Right lobe of liver (tissue), 6 donors: ENCODE results near the gene TRHDE. TPM values are rescaled to one million over a fixed set of nuclear protein-coding genes. Genes with fewer than 3 reads are reported as not detected.
"Not testable (repeated sequence)": the region's sequence is repeated elsewhere in the genome, so short reads cannot be mapped to it uniquely, and the experiment has no call there.

Experiments
- ATAC-seq, 4 donors: fragments of 200-7000 bp; cut with Tn5 transposase; one replicate each; pipeline ENCODE4 v1.9.1; 2020; ENCODE audit warnings: mild to moderate bottlenecking in 4 of 4, moderate library complexity in 4 of 4
- DNase-seq, 3 donors: peaks; one replicate each; pipeline ENCODE4 v3.0.0-alpha.2; 2020
- H3K27ac ChIP-seq, 3 donors: fragments of 200-600 bp; one replicate each; pipeline ENCODE4 v1.8.0; 2022
- H3K27me3 ChIP-seq, 2 donors: fragments of 200-600 bp; one replicate each; pipeline ENCODE4 v1.8.0; 2022
- H3K36me3 ChIP-seq, 4 donors: fragments of 200-600 bp; sonication (generic) in 1 of 4; one replicate each; pipeline versions ENCODE4 v1.5.1 to v1.8.0; 2017 to 2022; ENCODE audit warnings: control low read depth in 1 of 4
- H3K4me1 ChIP-seq, 4 donors: fragments of 200-600 bp; sonication (generic) in 1 of 4; one replicate each; pipeline versions ENCODE4 v1.5.1 to v1.8.0; 2017 to 2022; ENCODE audit warnings: control low read depth in 1 of 4
- H3K4me3 ChIP-seq, 3 donors: fragments of 200-600 bp; one replicate each; pipeline ENCODE4 v1.8.0; 2022
- H3K9me3 ChIP-seq, 4 donors: fragments of 200-600 bp; sonication (generic) in 1 of 4; one replicate each; pipeline versions ENCODE4 v1.5.1 to v1.8.0; 2017 to 2022; ENCODE audit warnings: control low read depth in 1 of 4
- CTCF ChIP-seq, 4 donors: fragments of 200-600 bp in 3 of 4; fragments of 450-650 bp in 1 of 4; IDR thresholded peaks; one replicate each; pipeline versions ENCODE4 v1.5.1 to v1.8.0; 2016 to 2022; ENCODE audit warnings: antibody characterized with exemption in 4 of 4, mild to moderate bottlenecking in 2 of 4
- POLR2A ChIP-seq: fragments of 450-650 bp; IDR thresholded peaks from one replicate; pipeline ENCODE4 v1.6.1; 2017; ENCODE audit warnings: antibody characterized with exemption, mild to moderate bottlenecking
- WGBS: methylation state at CpG from one replicate; pipeline ENCODE4 v1.1.6; 2018; ENCODE audit warnings: low coverage, low lambda C conversion rate; ENCODE audit not compliant: insufficient coverage; ENCODE audit errors: missing lambda C conversion rate; 5-methylcytosine and 5-hydroxymethylcytosine counted together
- intact Hi-C, 2 donors: fragments of 100-400 bp; cut with DNase I; formaldehyde crosslinking; loops; one replicate each; pipeline versions ENCODE4 v1.11.2 to v1.14.1; 2022
- total RNA-seq, 6 experiments: library from RNA; depleted of rRNA in 2 of 6; stranded (reverse); fragments of >200 nt in 2 of 6; fragmentation: NEBNext Ultra II Directional in 3 of 6; extraction: Animal tissue kit (Norgen Biotek cat#: 25700) in 3 of 6; gene quantifications; one replicate each; pipeline versions ENCODE4 v1.1.0 to v1.2.4, GENCODE V29; 2016 to 2023
- donor health status: DM: no; HTN: yes; CAD: no.
- donor health status: DM: no; HTN: no; CAD: no.
- donor health status: DM: no; HTN: no; CAD: no.
- donor health status: DM: no; HTN: yes; CAD: no.
- donor health status: DM: no; HTN: yes; CAD: no.

The TRHDE gene
- total RNA-seq, 6 experiments from 2014 or later = 0.10 to 4.3 (median 0.90) TPM

GRCh38 chr12:72684491-72684890 lies 412.3 kb downstream of the TRHDE start:
- WGBS = 93% methylated on average over 4 of the region's 4 CpGs
- TF ChIP-seq POLR2A = no peak
- TF ChIP-seq CTCF (IDR thresholded peaks at IDR 0.05) = no peak
- H3K27me3 ChIP-seq = no peaks in the 10 kb centered on the region
- ATAC-seq (no peak), DNase-seq (no peak)
- H3K27ac ChIP-seq = no peak overlapping the region
- no peak overlapping the region for H3K4me3 ChIP-seq
- no peaks in the 10 kb centered on the region for H3K9me3 ChIP-seq
- intact Hi-C loops = no loop called here
- no peaks in the 10 kb centered on the region for H3K36me3 ChIP-seq
- H3K4me1 ChIP-seq = no peaks in the 10 kb centered on the region

GRCh38 chr12:72692338-72692737 lies 420.2 kb downstream of the TRHDE start:
- Histone ChIP-seq H3K36me3 (no peaks in the 10 kb centered on the region), H3K27ac (no peak overlapping the region), H3K4me1 (no peaks in the 10 kb centered on the region), H3K4me3 (no peak overlapping the region), H3K9me3 (no peaks in the 10 kb centered on the region), H3K27me3 (no peaks in the 10 kb centered on the region)
- DNase-seq (no peak), ATAC-seq (no peak)
- intact Hi-C loops = no loop called here
- 60% methylated on average over 2 of the region's 2 CpGs for WGBS
- TF ChIP-seq CTCF (IDR thresholded peaks at IDR 0.05) (no peak), POLR2A (no peak)

- intact Hi-C loops = no loop called here
- ATAC-seq (no peak), DNase-seq (no peak)
- no peak for TF ChIP-seq POLR2A
- no peak for TF ChIP-seq CTCF (IDR thresholded peaks at IDR 0.05)
- Histone ChIP-seq H3K27me3 (no peaks in the 10 kb centered on the region), H3K27ac (no peak overlapping the region), H3K4me1 (no peaks in the 10 kb centered on the region), H3K9me3 (no peaks in the 10 kb centered on the region), H3K36me3 (no peaks in the 10 kb centered on the region), H3K4me3 (no peak overlapping the region)
Measured at GRCh38 chr12:72694193-72694592, 422.0 kb downstream of the TRHDE start.

GRCh38 chr12:72699362-72699761 lies 427.2 kb downstream of the TRHDE start:
- DNase-seq (no peak), ATAC-seq (no peak)
- 100% methylated on average over 1 of the region's 1 CpG for WGBS
- H3K27me3 ChIP-seq = no peaks in the 10 kb centered on the region
- intact Hi-C loops = no loop called here
- no peak overlapping the region for H3K4me3 ChIP-seq
- TF ChIP-seq CTCF (IDR thresholded peaks at IDR 0.05) (no peak), POLR2A (no peak)
- H3K4me1 ChIP-seq = no peaks in the 10 kb centered on the region
- no peaks in the 10 kb centered on the region for H3K36me3 ChIP-seq
- no peaks in the 10 kb centered on the region for H3K9me3 ChIP-seq
- H3K27ac ChIP-seq = no peak overlapping the region

- H3K36me3 ChIP-seq, ATAC-seq, H3K27ac ChIP-seq, DNase-seq, H3K9me3 ChIP-seq, intact Hi-C loops, H3K4me3 ChIP-seq, H3K27me3 ChIP-seq, H3K4me1 ChIP-seq: not testable (repeated sequence)
- WGBS = no CpG with 5 or more reads among the region's 11 CpGs
Measured at GRCh38 chr12:72712025-72712424, 439.9 kb downstream of the TRHDE start.
